IPS-18c (cell line): ENCODE data around the gene DYNLRB1.

Experiments used
- H3K4me3 ChIP-seq: 2 replicates; pipeline ENCODE4 v1.7.0; 2013; ENCODE audit warnings: low read depth, mild to moderate bottlenecking, low read length, moderate library complexity; ENCODE audit not compliant: insufficient read depth
- H3K9me3 ChIP-seq: one replicate; pipeline ENCODE4 v1.6.1; 2013; ENCODE audit warnings: mild to moderate bottlenecking, low read length, moderate library complexity; ENCODE audit not compliant: control insufficient read depth, insufficient read depth

The DYNLRB1 gene

GRCh38 chr20:34526466-34526865, 10.2 kb downstream of the DYNLRB1 start:
- Histone ChIP-seq H3K4me3 (no peak overlapping the region), H3K9me3 (peaks cover 4% of the 10 kb centered on the region)

GRCh38 chr20:34527016-34527415, 10.8 kb downstream of the DYNLRB1 start:
- Histone ChIP-seq H3K4me3 (no peak overlapping the region), H3K9me3 (peaks cover 3% of the 10 kb centered on the region)

- H3K4me3 ChIP-seq, result no peak overlapping the region
- H3K9me3 ChIP-seq, result peaks cover 2% of the 10 kb centered on the region
These were observed 12.7 kb downstream of the DYNLRB1 start for GRCh38 chr20:34528921-34529297.

GRCh38 chr20:34529742-34530141, 13.5 kb downstream of the DYNLRB1 start:
- no peak overlapping the region for H3K4me3 ChIP-seq
- peaks cover 2% of the 10 kb centered on the region for H3K9me3 ChIP-seq

- H3K9me3 ChIP-seq, result peaks cover 2% of the 10 kb centered on the region
- H3K4me3 ChIP-seq, result no peak overlapping the region
These were observed 14.1 kb downstream of the DYNLRB1 start for GRCh38 chr20:34530342-34530741.

GRCh38 chr20:34531608-34532265, 15.5 kb downstream of the DYNLRB1 start:
- H3K4me3 ChIP-seq, result no peak overlapping the region
- peaks cover 2% of the 10 kb centered on the region for H3K9me3 ChIP-seq

- Histone ChIP-seq H3K4me3 (no peak overlapping the region), H3K9me3 (peaks cover 2% of the 10 kb centered on the region)
These were observed 16.1 kb downstream of the DYNLRB1 start for GRCh38 chr20:34532320-34532719.

- H3K9me3 ChIP-seq, result no peaks in the 10 kb centered on the region
- H3K4me3 ChIP-seq, result no peak overlapping the region
These were observed 16.5 kb downstream of the DYNLRB1 start for GRCh38 chr20:34532756-34533155.

GRCh38 chr20:34534391-34535165, 18.4 kb downstream of the DYNLRB1 start:
- no peaks in the 10 kb centered on the region for H3K9me3 ChIP-seq
- H3K4me3 ChIP-seq, result no peak overlapping the region

- Histone ChIP-seq H3K9me3 (peaks cover 2% of the 10 kb centered on the region), H3K4me3 (no peak overlapping the region)
These were observed 19.1 kb downstream of the DYNLRB1 start for GRCh38 chr20:34535301-34535840.

- Histone ChIP-seq H3K9me3 (peaks cover 2% of the 10 kb centered on the region), H3K4me3 (no peak overlapping the region)
These were observed 19.6 kb downstream of the DYNLRB1 start for GRCh38 chr20:34535857-34536256.

GRCh38 chr20:34536798-34537394, 20.7 kb downstream of the DYNLRB1 start:
- Histone ChIP-seq H3K4me3 (no peak overlapping the region), H3K9me3 (peaks cover 2% of the 10 kb centered on the region)

- Histone ChIP-seq H3K4me3 (no peak overlapping the region), H3K9me3 (peaks cover 2% of the 10 kb centered on the region)
These were observed 21.4 kb downstream of the DYNLRB1 start for GRCh38 chr20:34537651-34538050.

- Histone ChIP-seq H3K9me3 (peaks cover 2% of the 10 kb centered on the region), H3K4me3 (no peak overlapping the region)
These were observed 22.5 kb downstream of the DYNLRB1 start for GRCh38 chr20:34538671-34539123.

- peaks cover 2% of the 10 kb centered on the region for H3K9me3 ChIP-seq
- no peak overlapping the region for H3K4me3 ChIP-seq
These were observed 23.5 kb downstream of the DYNLRB1 start for GRCh38 chr20:34539756-34540155.

- H3K9me3 ChIP-seq, result peaks cover 2% of the 10 kb centered on the region
- H3K4me3 ChIP-seq, result no peak overlapping the region
These were observed 24.5 kb downstream of the DYNLRB1 start for GRCh38 chr20:34540596-34541263.

- H3K9me3 ChIP-seq, result peaks cover 2% of the 10 kb centered on the region
- no peak overlapping the region for H3K4me3 ChIP-seq
These were observed 25.2 kb downstream of the DYNLRB1 start for GRCh38 chr20:34541264-34541901.
